NCI-H146 (cell line): Measurements from ENCODE around the gene DPEP1.

ENCODE experiments used
- DNase-seq: peaks from one replicate; lab custom pipeline; 2025; lab: John Stamatoyannopoulos, UW

DPEP1 gene

DNA sequence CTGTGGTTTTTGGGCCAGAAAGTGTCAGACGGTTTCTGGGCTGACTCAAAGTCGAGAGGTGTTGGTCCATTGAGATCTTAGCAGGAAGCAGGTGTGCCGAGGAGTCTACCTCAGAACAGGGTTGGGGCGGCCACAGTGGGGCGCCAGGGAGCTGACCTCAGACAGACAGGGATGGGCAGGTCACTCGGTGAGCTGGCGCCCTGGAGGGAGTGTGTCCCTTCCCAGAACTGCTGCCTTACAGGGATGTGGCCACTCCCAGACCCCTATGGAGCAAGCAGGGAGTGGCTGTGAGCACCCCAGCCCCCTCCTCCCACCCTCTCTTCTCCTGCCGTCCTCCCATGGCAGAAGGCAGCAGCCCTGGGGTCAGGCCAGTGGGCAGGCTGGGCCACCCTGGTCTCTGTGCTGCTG, 14.0 kb upstream of the DPEP1 start:
- peak; percentile 50 for DNase-seq

DNA sequence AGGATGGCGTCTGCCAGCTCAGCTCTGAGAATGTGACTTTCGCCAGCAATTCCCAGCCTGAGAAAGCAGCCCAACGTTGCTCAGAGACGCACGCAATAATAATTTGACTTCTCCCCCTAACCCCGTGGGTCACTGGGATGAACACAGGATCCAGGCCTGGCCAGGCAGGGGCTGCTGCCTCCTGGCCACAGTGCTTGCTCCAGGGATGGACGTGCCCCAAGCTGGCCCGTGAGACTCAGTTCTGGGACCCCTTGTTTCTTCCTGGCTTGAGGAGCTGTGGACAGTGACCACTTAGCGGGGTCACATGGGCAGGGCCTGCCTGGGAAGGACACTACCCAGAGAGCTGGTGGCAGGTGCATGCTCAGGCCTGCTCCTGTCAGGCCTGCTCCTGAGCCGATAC, 13.5 kb upstream of the DPEP1 start:
- no peak for DNase-seq

DNA sequence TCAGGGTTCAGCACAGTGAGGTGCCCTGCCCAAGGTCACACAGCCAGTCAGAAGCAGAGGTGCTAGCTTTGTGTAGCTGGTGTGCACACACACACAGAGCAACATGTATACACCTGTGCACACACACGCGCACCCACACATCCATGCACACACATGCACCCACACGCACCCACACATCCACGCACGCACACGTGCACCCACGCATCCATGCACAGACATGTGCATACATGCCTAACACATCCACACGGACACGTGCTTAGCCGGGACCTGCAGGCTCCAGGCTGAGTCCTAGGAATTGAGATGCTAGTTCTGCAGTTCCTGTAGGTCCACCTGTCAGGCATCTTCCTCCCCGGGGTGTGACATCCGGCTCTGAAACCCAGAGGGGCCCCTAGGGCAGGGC, 13.0 kb upstream of the DPEP1 start:
- DNase-seq: no peak

DNA sequence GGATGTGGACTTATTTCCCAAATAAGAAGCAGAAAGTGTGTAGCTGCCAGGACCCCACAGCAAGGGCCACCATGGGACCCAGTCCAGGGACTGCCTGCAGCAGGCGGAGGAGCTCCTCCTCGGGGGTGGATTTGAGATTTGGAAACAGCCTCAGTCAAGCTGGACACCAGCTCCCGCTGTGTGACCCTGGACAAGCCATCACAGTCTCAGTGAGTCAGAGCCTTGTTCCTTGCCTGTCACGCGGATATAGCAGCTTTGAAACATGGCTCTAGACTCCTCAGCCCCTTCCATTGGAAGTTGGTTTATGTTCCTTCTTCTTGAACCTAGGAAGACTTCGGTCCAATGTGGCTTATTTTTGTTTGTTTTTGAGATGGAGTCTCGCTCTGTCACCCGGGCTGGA, 12.5 kb upstream of the DPEP1 start:
- no peak for DNase-seq

DNA sequence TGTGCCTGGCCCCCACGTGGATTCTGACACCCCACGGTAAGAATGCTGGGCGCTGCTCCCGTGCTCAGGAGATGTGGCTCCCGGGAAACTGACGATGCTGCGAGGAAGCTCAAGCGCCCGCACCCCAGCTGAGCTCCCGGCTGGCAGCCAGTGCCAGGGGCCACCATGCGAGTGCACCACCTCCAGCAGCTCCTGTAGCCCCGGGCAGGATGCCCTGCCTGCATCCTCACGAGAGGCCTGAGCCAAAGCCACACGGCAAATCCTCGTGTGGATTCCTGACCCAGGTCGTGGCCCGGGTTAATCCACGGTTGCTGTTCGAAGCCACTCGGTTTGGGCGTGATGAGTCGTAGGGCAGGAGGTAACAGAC, 11.6 kb upstream of the DPEP1 start:
- DNase-seq: no peak

DNA sequence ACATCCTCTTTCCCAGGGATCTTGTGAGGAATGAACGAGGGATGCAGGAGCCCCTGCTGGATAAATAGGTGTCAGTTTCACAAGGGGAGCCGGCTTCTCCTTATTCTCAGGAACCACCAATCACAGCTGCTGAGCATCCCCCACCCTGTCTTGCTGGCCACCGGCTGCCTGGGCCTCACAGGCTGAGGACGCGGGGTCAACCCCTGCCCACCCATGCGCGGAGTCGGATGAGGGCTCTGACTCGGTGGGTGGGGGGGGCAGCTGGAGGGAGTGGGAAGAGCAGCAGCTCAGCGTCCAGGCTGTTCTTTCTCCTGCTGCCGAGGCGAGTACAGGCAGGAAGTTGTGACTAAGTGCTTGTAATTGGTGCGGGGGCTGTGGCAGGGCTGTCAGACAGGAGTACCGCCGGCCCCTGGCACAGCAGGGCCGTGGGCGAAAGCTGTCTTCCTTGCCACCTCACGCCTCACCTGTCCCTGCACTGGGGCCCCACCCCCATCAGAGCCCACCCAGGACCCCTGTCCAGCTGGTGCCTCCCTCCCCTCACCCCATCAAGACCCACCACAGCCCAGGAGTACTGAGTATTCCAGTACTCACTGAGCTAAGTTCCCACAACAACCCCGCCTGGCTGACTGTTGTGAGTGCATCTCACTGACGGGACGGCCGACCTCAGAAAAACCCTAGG, 11.0 kb upstream of the DPEP1 start:
- DNase-seq: peak; percentile 44

DNA sequence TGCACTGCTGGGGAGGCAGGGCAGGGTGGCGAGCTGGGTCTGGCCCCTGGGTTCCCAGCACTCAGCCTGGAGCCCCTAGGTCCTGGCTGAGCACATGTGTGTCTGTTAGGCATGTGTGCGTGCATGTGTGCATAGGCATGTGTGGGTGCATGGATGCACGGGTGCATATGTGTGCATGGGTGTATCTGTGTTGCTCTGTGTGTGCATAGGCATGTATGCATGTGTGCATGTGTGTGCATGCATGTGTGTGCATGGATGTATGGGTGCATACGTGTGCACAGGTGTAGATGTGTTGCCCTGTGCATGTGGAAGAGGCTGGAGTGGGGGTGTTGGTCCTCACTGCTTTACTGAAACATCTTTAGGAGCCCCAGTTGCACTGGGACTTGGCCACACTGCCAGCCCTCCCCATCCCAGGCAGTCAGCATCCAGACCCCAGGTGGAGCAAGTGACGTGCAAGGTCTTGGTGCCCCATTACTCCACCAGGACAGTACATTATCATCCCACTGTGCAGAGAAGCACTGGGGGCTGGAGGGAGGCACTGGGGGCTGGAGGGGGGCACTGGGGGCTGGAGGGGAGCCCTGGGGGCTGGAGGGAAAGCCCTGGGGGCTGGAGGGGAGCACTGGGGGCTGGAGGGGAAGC, 10.4 kb upstream of the DPEP1 start:
- DNase-seq: no peak

DNA sequence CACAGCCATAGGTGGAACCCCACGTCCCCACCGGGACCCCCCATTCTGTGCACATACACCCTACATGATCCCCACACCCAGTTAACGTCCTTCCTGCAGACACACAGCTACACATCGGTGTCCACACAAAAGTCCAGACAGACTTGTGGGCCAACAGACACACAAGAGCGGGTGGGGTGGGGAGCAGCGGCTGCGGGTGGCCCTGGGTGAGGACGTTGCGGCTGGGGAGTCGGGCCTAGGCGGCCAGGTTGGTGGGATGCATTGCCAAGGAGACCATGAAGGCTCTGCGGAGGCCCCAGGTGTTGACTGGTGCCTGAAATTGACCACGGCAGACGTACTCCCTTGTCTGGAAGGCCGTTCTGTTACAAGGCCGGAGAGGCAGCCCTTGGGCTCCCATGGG, 8.7 kb upstream of the DPEP1 start:
- no peak for DNase-seq

DNA sequence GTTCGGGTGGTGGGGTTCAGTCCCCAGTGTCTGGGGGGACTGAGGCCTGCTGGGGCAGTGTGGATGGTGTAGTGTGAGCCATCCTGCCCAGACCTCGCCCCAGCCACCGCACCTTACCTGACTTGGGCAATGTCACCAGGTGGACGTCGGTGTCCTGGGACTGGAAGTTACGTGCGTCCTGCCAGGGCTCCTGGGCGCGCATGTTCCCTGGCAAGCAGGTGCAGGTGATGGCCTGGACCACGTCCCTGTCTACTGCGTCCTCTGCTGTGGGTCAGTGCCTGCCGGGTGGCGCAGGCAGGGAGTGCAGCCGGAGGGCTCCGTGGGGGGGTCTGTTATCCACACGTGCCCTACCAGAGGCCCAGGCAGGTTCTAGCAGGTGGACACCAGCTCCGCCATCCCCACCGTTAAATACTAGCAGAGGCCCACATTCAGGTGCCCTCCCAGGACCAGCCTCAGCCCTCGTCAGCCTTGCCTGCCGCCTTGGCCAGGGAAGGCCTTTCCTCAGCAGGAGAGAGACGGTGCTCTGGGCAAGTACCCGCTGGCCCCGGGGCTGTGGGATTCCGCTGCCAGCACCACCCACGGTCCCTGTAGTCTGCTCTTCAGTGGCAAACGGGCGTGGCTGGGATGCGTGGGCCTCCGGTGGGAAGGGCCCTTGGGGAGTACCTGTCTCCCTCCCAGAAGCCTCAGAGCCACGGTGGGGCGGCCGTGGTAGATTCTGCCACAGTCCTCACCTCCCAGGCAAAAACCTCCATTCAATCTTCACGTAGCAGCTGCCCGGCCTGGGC, 8.1 kb upstream of the DPEP1 start:
- no peak for DNase-seq

DNA sequence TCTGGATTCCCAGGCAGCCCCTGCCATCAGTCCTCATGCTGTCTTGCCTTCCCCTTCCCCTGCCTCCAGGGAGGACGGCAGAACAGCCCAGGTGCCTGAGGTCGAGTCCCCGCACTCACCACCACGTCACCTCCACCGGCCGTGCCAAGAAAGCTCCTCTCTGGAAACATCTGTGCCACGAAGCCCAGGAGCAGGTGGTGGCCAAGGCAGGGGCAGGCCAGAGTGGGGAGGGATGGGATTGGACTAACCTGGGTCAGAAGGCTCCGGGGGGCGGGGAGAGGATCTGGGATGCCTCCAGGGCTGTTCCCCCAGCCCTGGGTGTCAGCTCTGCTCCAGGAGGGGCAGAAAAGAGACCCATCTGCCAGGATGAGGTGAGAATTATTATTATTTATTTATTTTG, 7.4 kb upstream of the DPEP1 start:
- no peak for DNase-seq

DNA sequence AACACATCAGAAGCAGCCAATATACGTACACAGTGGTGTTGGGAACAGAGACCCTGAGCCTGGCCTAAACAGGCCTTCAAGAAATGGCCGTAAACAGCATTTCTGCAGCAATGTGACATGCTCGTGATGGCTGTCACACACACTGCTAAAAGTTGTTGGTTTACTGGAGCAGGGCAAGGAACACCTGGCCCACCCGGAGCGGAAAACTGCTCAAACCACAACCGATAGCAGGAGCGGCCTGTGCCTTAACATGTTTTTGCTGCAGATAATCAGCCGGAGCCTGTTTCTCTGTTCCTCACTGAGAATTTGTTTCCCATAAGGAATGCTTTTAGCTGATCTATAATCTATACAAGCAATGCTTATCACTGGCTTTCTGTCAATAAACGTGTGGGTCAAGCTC, 6.0 kb upstream of the DPEP1 start:
- no peak for DNase-seq

DNA sequence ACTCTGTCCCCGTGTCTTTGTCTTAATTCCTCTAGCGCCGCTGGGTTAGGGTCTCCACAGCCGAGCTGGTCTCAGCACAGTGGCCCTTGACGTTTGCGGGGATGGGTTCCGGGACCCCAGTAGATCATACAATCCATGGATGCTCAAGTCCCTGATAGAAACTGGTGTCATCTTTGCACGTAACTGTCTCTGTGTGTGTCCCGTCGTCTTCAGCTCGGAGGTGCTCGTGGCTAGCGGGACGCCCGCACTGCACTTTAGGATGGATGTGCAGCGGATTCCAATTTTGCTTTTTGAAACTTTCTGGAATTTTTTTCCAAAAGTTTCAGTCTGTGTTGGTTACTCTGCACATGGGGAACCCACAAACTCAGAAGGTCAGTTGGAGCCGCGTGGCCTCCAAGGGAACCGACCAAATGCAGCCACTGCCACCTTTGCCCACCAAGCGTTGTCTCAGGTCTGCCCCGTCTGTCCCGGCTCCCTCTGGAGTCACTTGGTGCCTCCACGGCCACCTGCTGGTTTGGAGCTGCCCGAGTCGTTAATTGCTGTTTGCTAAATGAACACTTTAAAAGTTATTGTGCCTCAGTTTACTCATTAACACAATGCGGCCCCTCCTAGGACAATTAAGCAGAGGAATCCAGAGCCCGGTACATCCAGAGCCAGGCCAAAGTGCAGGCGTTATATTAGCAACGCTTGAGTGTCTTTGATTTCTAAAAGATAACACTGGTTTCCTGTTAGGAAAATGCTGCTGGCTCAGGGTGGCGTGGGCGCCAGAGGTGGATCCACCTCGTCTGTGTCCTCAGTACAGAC, 5.3 kb upstream of the DPEP1 start:
- no peak for DNase-seq

DNA sequence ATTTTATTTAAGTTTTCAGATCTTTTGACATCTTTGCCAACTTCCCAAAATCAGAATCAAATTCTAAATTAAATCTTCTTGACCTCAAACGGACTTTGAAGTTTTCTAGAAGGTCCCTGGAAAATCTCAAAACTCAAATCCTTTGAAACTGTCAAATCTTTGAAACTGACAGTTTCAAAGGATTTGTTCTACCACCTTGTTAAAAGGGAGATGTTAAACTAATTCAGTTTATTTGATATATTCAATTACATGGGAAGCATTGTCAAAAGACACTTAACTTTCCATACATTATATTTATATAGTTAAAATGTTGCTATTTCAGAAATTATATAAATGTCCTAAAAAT, 3.4 kb upstream of the DPEP1 start:
- no peak for DNase-seq

DNA sequence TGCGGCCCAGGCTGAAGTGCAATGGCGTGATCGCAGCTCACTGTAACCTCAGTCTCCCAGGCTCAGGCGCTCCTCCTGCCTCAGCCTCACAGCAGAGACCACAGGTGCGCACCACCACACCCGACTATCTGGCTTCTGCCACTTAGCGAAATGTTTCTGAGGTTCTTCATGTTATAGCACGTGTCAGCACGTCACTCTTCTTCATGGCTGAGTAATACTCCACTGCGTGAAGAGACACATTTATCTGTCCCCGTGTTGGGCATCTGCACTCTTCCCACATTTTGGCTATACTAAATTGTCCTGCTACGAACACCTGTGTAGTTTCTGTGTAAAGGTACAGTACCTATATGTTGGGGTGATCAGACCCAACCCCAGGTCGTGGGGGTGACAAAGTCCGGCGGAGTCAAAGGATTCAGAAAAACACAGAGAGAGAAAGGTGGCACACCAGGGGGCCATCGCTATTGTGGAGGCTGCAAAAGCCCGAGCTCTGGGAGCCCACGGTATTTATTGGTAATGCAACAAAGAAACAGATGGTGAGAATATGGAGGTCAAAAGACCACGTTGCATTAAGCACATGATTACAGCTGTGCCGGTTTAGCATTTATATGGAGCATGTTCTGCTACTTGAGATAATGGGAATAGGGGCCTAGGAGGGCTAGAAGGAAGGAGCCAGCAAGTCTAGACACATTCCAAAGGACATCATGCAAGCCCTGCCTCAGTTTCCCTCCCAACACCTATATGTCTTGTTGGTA, 851 bp upstream of the DPEP1 start:
- peak; percentile 15 for DNase-seq

DNA sequence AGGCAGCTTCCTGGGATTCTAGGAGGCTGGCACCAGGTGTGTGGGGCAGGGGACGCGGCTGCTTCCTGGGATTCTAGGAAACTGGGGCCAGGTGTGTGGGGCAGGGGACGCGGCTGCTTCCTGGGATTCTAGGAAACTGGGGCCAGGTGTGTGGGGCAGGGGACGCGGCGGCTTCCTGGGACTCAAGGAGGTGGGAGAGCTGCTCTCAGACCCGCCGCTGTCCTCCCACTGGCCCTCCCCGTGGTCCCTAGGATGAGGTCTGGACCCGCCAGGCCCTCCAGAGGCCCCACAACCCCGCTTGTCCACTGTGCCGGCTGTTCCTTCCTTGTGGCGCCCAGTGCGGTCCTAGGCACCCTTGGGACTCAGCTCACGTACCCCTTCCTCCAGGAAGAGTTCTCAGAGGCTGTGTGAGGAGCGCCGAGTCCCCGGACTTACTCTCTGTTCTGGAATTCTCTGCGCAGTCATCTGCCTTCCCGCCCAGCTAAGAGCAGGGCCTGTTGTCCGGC, 565 bp downstream of the DPEP1 start:
- no peak for DNase-seq

DNA sequence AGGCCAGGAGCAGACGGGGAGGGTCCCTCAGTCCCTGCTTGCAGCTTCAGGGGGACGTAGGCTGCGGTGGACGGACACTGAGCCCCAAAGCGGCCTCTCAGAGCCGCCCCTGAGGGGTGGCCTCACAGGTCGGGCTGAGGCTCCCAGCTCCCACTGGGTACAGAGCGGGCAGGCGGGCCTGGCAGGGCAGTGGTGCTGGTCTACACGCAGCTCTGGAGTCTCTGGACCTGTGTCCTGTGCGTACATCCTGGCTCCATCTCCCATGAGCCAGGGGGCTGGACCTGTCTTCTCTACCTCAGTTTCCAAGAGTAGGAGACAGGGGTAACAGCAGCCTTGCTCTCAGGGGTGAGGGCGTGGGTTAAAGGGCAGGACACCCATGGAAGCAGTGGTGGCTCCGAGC, 1.7 kb downstream of the DPEP1 start:
- no peak for DNase-seq

DNA sequence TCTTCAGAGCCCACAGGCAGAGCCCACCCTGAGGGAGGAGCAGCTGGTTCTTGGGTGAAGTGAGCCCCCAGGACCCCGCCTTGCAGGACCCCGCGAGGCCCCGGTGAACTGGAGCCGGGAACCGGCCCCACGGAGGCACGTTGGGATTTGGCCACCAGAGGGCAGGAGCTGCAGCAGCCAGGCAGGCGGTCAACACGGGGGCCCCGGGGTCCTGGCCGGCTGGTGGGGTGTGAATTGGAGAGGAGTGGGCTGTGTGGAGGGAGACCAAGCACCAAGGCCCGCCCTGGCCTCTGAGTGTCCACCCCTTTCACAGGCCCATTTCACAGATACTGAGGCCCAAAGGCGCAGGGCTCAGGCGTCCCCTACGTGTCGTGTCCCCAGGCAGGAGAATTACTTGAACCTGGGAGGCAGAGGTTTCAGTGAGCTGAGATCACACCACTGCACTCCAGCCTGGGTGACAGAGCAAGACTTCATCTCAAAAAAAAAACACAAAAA, 2.2 kb downstream of the DPEP1 start:
- no peak for DNase-seq

DNA sequence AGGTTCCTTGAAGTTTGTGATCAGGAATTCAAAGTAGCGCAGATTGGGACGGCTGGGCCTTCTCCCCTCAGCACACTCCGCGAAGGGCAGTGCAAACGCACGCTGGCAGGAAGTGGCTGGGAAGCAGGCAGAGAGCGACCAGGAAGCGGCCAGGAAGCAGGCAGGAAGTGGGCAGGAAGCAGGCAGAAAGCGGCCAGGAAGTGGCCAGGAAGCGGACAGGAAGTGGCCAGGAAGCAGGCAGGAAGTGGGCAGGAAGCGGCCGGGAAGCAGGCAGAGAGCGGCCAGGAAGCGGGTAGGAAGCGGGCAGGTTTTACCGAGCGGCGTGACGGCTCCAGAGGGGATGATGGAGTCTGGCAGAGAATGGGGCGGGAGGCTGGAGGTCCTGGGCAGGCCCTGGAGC, 3.2 kb downstream of the DPEP1 start:
- no peak for DNase-seq

DNA sequence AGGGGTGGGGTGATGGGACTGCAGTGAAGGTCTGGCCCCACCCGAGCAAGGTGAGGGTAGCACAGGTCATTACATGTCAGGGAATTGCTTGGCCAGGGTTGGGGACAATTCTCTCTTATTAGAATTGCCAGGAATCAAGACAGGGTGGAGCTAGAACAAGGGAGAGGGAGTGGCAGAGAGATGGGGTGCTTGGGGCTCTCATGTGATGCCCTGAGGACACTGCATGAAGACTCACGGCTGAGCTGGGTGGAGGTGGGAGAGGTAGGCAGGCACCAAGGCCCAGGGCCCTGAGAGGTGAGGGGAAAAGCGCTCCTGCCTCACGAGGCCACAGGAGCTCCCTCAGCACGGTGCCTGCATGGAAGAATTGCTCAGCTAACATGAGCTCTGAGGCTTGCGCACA, 3.6 kb downstream of the DPEP1 start:
- DNase-seq: no peak

DNA sequence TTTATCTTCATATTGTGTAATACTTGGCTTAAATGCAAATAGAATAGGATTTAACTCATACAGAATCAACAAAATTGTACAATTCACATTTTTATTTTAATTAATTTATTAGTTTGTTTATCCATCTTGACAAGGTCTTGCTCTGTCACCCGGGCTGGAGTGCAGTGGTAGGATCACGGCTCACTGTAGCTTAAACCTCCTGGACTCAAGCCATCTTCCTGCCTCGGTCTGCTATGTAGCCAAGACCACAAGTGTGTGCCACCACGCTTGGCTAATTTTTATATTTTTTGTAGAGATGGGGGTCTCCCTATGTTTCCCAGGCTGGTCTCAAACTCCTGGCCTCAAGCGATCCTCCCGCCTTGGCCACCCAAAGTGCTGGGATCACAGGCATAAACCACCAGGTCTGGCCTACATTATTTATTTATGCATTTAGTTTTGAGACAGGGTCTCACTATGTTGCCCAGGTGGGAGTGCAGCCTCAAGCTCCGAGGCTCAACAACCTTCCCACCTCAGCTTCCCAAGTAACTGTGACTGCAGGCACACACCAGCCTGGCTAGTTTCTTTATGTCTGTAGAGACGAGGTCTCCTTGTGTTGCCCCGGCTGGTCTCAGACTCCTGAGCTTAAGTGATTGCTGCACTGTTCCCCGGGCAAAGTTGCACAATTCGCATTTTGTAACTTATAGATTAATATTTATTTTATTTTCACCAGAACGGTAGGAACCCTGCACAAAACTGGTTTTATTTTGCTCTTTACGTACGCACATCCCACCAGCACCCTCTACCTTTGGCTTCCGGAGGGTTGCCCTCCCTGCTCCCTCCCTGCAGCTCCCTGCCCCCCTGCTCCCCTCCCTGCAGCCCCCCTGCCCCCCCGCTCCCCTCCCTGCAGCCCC, 4.9 kb downstream of the DPEP1 start:
- DNase-seq: no peak

DNA sequence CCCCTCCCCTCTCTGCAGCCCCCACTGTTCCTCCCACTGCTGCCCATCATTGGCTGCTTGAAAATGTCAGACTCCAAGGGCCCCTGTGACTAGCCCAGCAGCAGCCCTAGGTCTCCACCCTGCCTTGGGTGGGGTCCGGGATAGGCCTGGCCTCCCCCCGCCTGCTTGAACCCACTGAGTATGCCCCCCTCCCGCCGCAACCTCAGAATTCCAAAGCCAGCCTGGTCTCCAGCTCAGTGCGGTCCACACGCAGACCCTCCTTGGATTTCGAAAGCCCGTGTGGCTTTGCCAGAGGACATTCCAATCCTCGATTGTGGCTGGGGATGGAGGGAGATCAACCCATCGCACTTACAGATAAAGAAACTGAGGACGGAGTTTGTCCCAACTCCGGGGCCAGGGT, 6.4 kb downstream of the DPEP1 start:
- no peak for DNase-seq
